HG03139 (cell line): Measurements from ENCODE around the gene TMBIM1.
A peak's percentile ranks its signal among the peaks of the same experiment; 100 is the strongest.
"Not testable (repeated sequence)": the region's sequence is repeated elsewhere in the genome, so short reads cannot be mapped to it uniquely, and the experiment has no call there.

ENCODE experiments used
- ATAC-seq: cut with Tn5 transposase; IDR thresholded peaks from one replicate; pipeline ENCODE4 v1.9.1; 2021; ENCODE audit not compliant: unreplicated experiment

TMBIM1 gene

GRCh38 chr2:218291318-218292047, 820 bp downstream of the TMBIM1 start:
- no peak for ATAC-seq

- peak; percentile 57 for ATAC-seq
Measured at GRCh38 chr2:218290316-218291261, 1.7 kb downstream of the TMBIM1 start.

- ATAC-seq: no peak
Measured at GRCh38 chr2:218289639-218290315, 2.5 kb downstream of the TMBIM1 start.

GRCh38 chr2:218286570-218287459, 5.5 kb downstream of the TMBIM1 start:
- peak; percentile 45 for ATAC-seq

GRCh38 chr2:218285604-218286003, 6.7 kb downstream of the TMBIM1 start:
- no peak for ATAC-seq

GRCh38 chr2:218284106-218284811, 8.0 kb downstream of the TMBIM1 start:
- no peak for ATAC-seq

- no peak for ATAC-seq
Measured at GRCh38 chr2:218282173-218282991, 9.9 kb downstream of the TMBIM1 start.

GRCh38 chr2:218281449-218281848, 10.9 kb downstream of the TMBIM1 start:
- no peak for ATAC-seq

- ATAC-seq: no peak
Measured at GRCh38 chr2:218280260-218280870, 11.9 kb downstream of the TMBIM1 start.

- no peak for ATAC-seq
Measured at GRCh38 chr2:218278531-218279360, 13.6 kb downstream of the TMBIM1 start.

- ATAC-seq: no peak
Measured at GRCh38 chr2:218277921-218278320, 14.4 kb downstream of the TMBIM1 start.

GRCh38 chr2:218276986-218277755, 15.1 kb downstream of the TMBIM1 start:
- no peak for ATAC-seq

GRCh38 chr2:218275371-218276072, 16.8 kb downstream of the TMBIM1 start:
- ATAC-seq: no peak

GRCh38 chr2:218274586-218274985, 17.7 kb downstream of the TMBIM1 start:
- no peak for ATAC-seq

GRCh38 chr2:218273908-218274249, 18.4 kb downstream of the TMBIM1 start:
- ATAC-seq: no peak

GRCh38 chr2:218273214-218273907, 18.9 kb downstream of the TMBIM1 start:
- ATAC-seq: not testable (repeated sequence)
